ENCODE data around the gene HOTAIR.
A peak's percentile ranks its signal among the peaks of the same experiment; 100 is the strongest.

HOTAIR gene

DNA sequence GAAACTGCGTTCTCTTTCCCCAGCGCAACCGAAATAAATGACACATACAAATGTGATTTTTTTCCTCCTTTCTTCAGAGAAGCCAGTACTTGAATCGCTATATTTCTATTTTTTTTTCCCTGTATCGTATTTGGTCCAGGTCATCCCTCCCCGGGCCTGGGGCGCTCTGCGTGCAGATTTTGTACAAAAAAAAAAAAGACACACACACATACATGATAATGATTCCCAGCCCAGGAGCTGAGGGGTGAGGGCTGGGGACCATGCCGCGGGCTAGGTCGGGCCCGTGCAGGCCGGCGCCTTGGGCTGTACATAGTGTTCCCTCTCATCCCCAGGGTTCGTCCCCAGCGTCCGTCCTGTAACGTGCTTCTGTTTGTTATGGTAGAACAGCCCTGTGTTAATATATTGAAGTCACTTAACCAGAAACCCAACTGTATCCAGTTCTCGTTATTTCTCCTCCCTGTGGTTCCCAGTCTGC is 28.2 kb upstream of the HOTAIR start:
- peaks cover 0 to 19% (median 11%) of the 10 kb centered on the region in 4 experiments for H3K4me1 ChIP-seq (ENCODE audit: control extremely low read depth in 1 of 4, control insufficient read depth in 4 of 4, insufficient read depth in 4 of 4, low read length in 3 of 4)
- H3K36me3 ChIP-seq (ENCODE audit: control insufficient read depth in 4 of 4, insufficient read depth in 4 of 4, low read length in 3 of 4), result no peaks in the 10 kb centered on the region
- no peak overlapping the region for H3K4me3 ChIP-seq (ENCODE audit: control insufficient read depth in 1 of 7, extremely low read depth in 1 of 7, insufficient read depth in 4 of 7, low read depth in 2 of 7, low read length in 6 of 7)
- CTCF ChIA-PET, result interaction anchor here (1.0 to 7.5 kb wide), 8 partner anchors 12 to 205 kb away, joined by 3 to 101 read pairs (median 4); partner anchors contain the start of gene HOXC10
- H3K27ac ChIP-seq (ENCODE audit: insufficient read depth in 1 of 2, low read depth in 1 of 2, low read length in 2 of 2, poor library complexity in 1 of 2, severe bottlenecking in 2 of 2), result no peak overlapping the region
- no peaks in the 10 kb centered on the region for H3K9me3 ChIP-seq (ENCODE audit: control extremely low read depth in 1 of 5, control insufficient read depth in 4 of 5, insufficient read depth in 2 of 5, low read depth in 1 of 5, low read length in 4 of 5)
- POLR2A ChIA-PET, result no interaction called here
- peaks cover 12 to 100% (median 66%) of the 10 kb centered on the region in 5 experiments for H3K27me3 ChIP-seq (replicated peaks in 2 of 5; ENCODE audit: control insufficient read depth in 4 of 5, insufficient read depth in 5 of 5, low read length in 4 of 5)
- 23% methylated on average over 9 of the region's 19 CpGs for WGBS (ENCODE audit: insufficient coverage)
- no peak for DNase-seq

DNA sequence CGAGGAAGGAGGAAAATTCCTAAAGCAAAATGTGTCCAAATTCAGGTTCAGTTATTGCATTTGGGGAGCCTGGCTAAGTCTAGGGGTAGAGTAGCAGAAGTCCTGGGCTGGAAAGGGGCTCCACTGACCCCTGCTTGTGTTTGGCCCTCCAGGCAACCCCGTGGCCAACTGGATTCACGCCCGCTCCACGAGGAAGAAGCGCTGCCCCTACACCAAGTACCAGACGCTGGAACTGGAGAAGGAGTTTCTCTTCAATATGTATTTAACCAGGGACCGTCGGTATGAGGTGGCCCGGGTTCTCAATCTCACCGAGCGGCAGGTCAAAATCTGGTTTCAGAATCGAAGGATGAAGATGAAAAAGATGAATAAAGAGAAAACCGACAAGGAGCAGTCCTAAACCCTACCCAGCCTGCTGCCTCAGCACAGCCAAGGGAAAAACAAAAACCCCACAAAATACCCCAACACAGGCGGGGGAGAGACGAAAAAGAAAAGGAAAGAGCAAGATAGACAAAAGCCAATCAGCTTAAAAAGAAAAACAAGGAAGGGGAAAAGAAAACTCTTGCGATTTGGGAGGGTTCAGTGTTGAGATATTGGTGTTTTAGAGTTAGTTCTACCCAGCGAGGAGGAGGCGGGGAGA is 27.6 kb upstream of the HOTAIR start:
- ChIA-PET POLR2A (no interaction called here), CTCF (interaction anchor here (0.9 to 7.5 kb wide), 8 partner anchors 11 to 205 kb away, joined by 3 to 101 read pairs (median 4); partner anchors contain the start of gene HOXC10)
- peaks cover 0 to 19% (median 11%) of the 10 kb centered on the region in 4 experiments for H3K4me1 ChIP-seq (ENCODE audit: control extremely low read depth in 1 of 4, control insufficient read depth in 4 of 4, insufficient read depth in 4 of 4, low read length in 3 of 4)
- DNase-seq, result no peak
- no peak overlapping the region for H3K27ac ChIP-seq (ENCODE audit: insufficient read depth in 1 of 2, low read depth in 1 of 2, low read length in 2 of 2, poor library complexity in 1 of 2, severe bottlenecking in 2 of 2)
- no peak overlapping the region for H3K4me3 ChIP-seq (ENCODE audit: control insufficient read depth in 1 of 7, extremely low read depth in 1 of 7, insufficient read depth in 4 of 7, low read depth in 2 of 7, low read length in 6 of 7)
- H3K27me3 ChIP-seq (replicated peaks in 2 of 5; ENCODE audit: control insufficient read depth in 4 of 5, insufficient read depth in 5 of 5, low read length in 4 of 5), result peaks cover 6 to 100% (median 60%) of the 10 kb centered on the region in 5 experiments
- WGBS (ENCODE audit: insufficient coverage), result 38% methylated on average over 11 of the region's 19 CpGs
- no peaks in the 10 kb centered on the region for H3K36me3 ChIP-seq (ENCODE audit: control insufficient read depth in 4 of 4, insufficient read depth in 4 of 4, low read length in 3 of 4)
- H3K9me3 ChIP-seq (ENCODE audit: control extremely low read depth in 1 of 5, control insufficient read depth in 4 of 5, insufficient read depth in 2 of 5, low read depth in 1 of 5, low read length in 4 of 5), result no peaks in the 10 kb centered on the region

GRCh38 chr12:54001283-54002187 is 26.8 kb upstream of the HOTAIR start:
- ChIA-PET CTCF (interaction anchor here (0.8 to 7.5 kb wide), 8 partner anchors 10 to 215 kb away, joined by 3 to 101 read pairs (median 6); partner anchors contain the start of gene HOXC10), POLR2A (no interaction called here)
- no peak overlapping the region for H3K27ac ChIP-seq (ENCODE audit: insufficient read depth in 1 of 2, low read depth in 1 of 2, low read length in 2 of 2, poor library complexity in 1 of 2, severe bottlenecking in 2 of 2)
- no peak overlapping the region for H3K4me3 ChIP-seq (ENCODE audit: control insufficient read depth in 1 of 7, extremely low read depth in 1 of 7, insufficient read depth in 4 of 7, low read depth in 2 of 7, low read length in 6 of 7)
- WGBS (ENCODE audit: insufficient coverage), result 33% methylated on average over 7 of the region's 8 CpGs
- peaks cover 0 to 17% (median 10%) of the 10 kb centered on the region in 4 experiments for H3K4me1 ChIP-seq (ENCODE audit: control extremely low read depth in 1 of 4, control insufficient read depth in 4 of 4, insufficient read depth in 4 of 4, low read length in 3 of 4)
- peaks cover 3 to 100% (median 58%) of the 10 kb centered on the region in 5 experiments for H3K27me3 ChIP-seq (replicated peaks in 2 of 5; ENCODE audit: control insufficient read depth in 4 of 5, insufficient read depth in 5 of 5, low read length in 4 of 5)
- H3K36me3 ChIP-seq (ENCODE audit: control insufficient read depth in 4 of 4, insufficient read depth in 4 of 4, low read length in 3 of 4), result no peaks in the 10 kb centered on the region
- H3K9me3 ChIP-seq (ENCODE audit: control extremely low read depth in 1 of 5, control insufficient read depth in 4 of 5, insufficient read depth in 2 of 5, low read depth in 1 of 5, low read length in 4 of 5), result no peaks in the 10 kb centered on the region
- no peak for DNase-seq

DNA sequence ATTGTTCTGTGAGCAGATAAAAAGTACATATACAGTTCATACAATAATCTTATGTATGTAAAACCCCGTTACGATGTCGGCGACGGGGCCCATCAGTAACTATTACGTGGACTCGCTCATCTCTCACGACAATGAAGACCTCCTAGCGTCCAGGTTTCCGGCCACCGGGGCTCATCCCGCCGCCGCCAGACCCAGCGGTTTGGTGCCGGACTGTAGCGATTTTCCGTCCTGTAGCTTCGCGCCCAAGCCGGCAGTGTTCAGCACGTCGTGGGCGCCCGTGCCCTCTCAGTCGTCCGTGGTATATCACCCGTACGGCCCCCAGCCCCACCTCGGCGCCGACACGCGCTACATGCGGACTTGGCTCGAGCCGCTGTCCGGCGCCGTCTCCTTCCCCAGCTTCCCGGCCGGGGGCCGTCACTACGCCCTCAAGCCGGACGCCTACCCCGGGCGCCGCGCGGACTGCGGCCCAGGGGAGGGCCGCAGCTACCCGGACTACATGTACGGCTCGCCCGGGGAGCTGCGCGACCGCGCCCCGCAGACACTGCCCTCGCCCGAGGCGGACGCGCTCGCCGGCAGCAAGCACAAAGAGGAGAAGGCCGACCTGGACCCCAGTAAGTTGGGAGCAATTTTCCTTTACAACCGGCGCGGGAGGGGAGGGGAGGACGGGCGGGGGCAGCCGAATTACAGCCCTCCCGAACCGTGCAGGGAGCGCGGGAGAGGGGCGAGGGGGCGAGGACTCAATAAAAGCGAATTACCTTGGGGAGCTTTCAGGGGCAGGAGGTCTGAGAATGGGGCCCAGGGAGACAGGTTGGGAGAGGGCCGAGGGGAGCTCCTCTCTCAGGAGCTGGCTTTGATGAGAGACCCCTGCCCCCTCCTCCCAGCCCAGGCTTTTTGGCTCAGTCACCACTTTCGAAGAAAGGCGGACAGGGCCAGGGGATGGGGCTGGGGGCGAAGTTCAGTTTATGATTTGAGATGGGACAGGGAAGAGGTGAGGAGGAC is 25.7 kb upstream of the HOTAIR start, which contains the start of gene HOXC9:
TSS of gene HOXC9 (plus strand) at position 46 of the 999 bp plus-strand sequence. CDS start at position 74, 28 bp downstream.
- peaks cover 3 to 100% (median 63%) of the 10 kb centered on the region in 5 experiments for H3K27me3 ChIP-seq (replicated peaks in 2 of 5; ENCODE audit: control insufficient read depth in 4 of 5, insufficient read depth in 5 of 5, low read length in 4 of 5)
- 3% methylated on average over 78 of the region's 87 CpGs for WGBS (ENCODE audit: insufficient coverage)
- DNase-seq, result no peak
- H3K9me3 ChIP-seq (ENCODE audit: control extremely low read depth in 1 of 5, control insufficient read depth in 4 of 5, insufficient read depth in 2 of 5, low read depth in 1 of 5, low read length in 4 of 5), result no peaks in the 10 kb centered on the region
- H3K4me1 ChIP-seq (ENCODE audit: control extremely low read depth in 1 of 4, control insufficient read depth in 4 of 4, insufficient read depth in 4 of 4, low read length in 3 of 4), result peaks cover 0 to 21% (median 9%) of the 10 kb centered on the region in 4 experiments
- H3K4me3 ChIP-seq (ENCODE audit: control insufficient read depth in 1 of 7, extremely low read depth in 1 of 7, insufficient read depth in 4 of 7, low read depth in 2 of 7, low read length in 6 of 7), result peak within 1 kb of the TSS in 1 of 7 experiments; percentile 16
- peak within 1 kb of the TSS in 1 of 2 experiments; percentile 58 for H3K27ac ChIP-seq (ENCODE audit: insufficient read depth in 1 of 2, low read depth in 1 of 2, low read length in 2 of 2, poor library complexity in 1 of 2, severe bottlenecking in 2 of 2)
- ChIA-PET POLR2A (interaction anchor here (0.6 kb wide), 1 partner anchor 14 kb away, joined by 3 read pairs; no protein-coding TSS in a partner anchor), CTCF (interaction anchor here (0.9 to 7.5 kb wide), 6 partner anchors 9 to 205 kb away, joined by 3 to 46 read pairs (median 5); partner anchors contain the start of gene HOXC10)
- no peaks in the 10 kb centered on the region for H3K36me3 ChIP-seq (ENCODE audit: control insufficient read depth in 4 of 4, insufficient read depth in 4 of 4, low read length in 3 of 4)

DNA sequence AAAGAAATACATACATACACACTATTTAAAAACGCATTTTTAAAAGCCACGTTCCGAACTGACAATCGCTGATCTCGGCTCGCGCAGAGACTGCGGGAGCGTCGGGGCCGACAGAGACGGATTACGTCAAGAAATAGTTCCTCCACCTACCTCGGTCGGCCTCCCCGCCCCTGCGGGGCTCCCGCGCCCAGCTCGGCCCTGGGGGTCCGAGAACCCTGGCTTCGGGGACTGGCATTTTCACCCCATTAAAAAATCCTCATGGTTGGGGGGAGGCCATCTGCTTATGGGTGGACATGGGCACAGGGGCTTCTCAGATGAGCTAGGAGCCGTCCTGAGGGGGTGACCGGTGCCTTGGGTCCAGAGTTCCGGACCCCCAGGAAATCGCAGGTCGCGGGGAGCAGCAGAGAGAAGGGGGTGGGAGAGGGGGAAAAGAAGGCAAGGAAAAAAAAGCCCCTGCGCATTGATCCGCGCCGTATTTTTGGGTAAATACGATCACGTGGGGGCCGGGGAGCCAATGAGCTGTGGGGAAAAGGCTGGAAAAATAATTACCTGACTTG is 24.9 kb upstream of the HOTAIR start:
- ChIA-PET POLR2A (no interaction called here), CTCF (interaction anchor here (1.2 to 7.5 kb wide), 5 partner anchors 8 to 206 kb away, joined by 3 to 46 read pairs (median 6); partner anchors contain the start of gene HOXC10)
- Histone ChIP-seq H3K4me1 (ENCODE audit: control extremely low read depth in 1 of 4, control insufficient read depth in 4 of 4, insufficient read depth in 4 of 4, low read length in 3 of 4) (peaks cover 0 to 28% (median 14%) of the 10 kb centered on the region in 4 experiments), H3K36me3 (ENCODE audit: control insufficient read depth in 4 of 4, insufficient read depth in 4 of 4, low read length in 3 of 4) (no peaks in the 10 kb centered on the region), H3K27me3 (replicated peaks in 2 of 5; ENCODE audit: control insufficient read depth in 4 of 5, insufficient read depth in 5 of 5, low read length in 4 of 5) (peaks cover 3 to 100% (median 61%) of the 10 kb centered on the region in 5 experiments), H3K4me3 (ENCODE audit: control insufficient read depth in 1 of 7, extremely low read depth in 1 of 7, insufficient read depth in 4 of 7, low read depth in 2 of 7, low read length in 6 of 7) (no peak overlapping the region), H3K9me3 (ENCODE audit: control extremely low read depth in 1 of 5, control insufficient read depth in 4 of 5, insufficient read depth in 2 of 5, low read depth in 1 of 5, low read length in 4 of 5) (no peaks in the 10 kb centered on the region), H3K27ac (ENCODE audit: insufficient read depth in 1 of 2, low read depth in 1 of 2, low read length in 2 of 2, poor library complexity in 1 of 2, severe bottlenecking in 2 of 2) (peak overlapping the region in 1 of 2 experiments; percentile 58)
- no peak for DNase-seq
- 2% methylated on average over 25 of the region's 35 CpGs for WGBS (ENCODE audit: insufficient coverage)

DNA sequence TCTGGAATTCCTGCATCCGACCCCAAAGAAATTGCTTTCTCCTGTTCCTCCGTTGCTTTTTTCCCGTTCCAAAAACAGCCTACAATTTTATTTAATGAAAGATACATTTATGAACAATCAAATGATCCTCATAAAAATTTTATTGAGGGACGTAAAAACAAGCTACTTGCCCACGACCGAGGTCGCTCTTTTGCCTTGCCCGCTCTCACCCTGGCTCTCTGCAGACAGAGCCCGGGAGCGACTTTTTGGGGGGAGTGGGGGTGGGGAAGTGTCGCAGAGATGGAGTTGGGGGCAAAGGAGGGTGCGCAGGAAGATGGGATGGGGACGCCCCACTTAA is 24.1 kb upstream of the HOTAIR start:
- ChIA-PET POLR2A (no interaction called here), CTCF (interaction anchor here (7.5 kb wide), 1 partner anchor 12 kb away, joined by 46 read pairs; the partner anchor contains the start of gene HOXC10)
- no peak for DNase-seq
- no peaks in the 10 kb centered on the region for H3K9me3 ChIP-seq (ENCODE audit: control extremely low read depth in 1 of 5, control insufficient read depth in 4 of 5, insufficient read depth in 2 of 5, low read depth in 1 of 5, low read length in 4 of 5)
- H3K36me3 ChIP-seq (ENCODE audit: control insufficient read depth in 4 of 4, insufficient read depth in 4 of 4, low read length in 3 of 4), result no peaks in the 10 kb centered on the region
- no peak overlapping the region for H3K4me3 ChIP-seq (ENCODE audit: control insufficient read depth in 1 of 7, extremely low read depth in 1 of 7, insufficient read depth in 4 of 7, low read depth in 2 of 7, low read length in 6 of 7)
- H3K27ac ChIP-seq (ENCODE audit: insufficient read depth in 1 of 2, low read depth in 1 of 2, low read length in 2 of 2, poor library complexity in 1 of 2, severe bottlenecking in 2 of 2), result no peak overlapping the region
- peaks cover 3 to 100% (median 64%) of the 10 kb centered on the region in 5 experiments for H3K27me3 ChIP-seq (replicated peaks in 2 of 5; ENCODE audit: control insufficient read depth in 4 of 5, insufficient read depth in 5 of 5, low read length in 4 of 5)
- peaks cover 0 to 29% (median 16%) of the 10 kb centered on the region in 4 experiments for H3K4me1 ChIP-seq (ENCODE audit: control extremely low read depth in 1 of 4, control insufficient read depth in 4 of 4, insufficient read depth in 4 of 4, low read length in 3 of 4)
- whole genome bisulfite sequencing (ENCODE audit: insufficient coverage), result 19% methylated on average over 5 of the region's 13 CpGs
